CD4-positive, CD25-positive, alpha-beta regulatory T cell (primary cell): ENCODE results near the gene RADIL. TPM values are rescaled to one million over a fixed set of nuclear protein-coding genes. Genes with fewer than 3 reads are reported as not detected.

Source experiments
- ATAC-seq, 2 donors: fragments of 150-1000 bp; cut with Tn5 transposase; one replicate each; pipeline ENCODE4 v1.10.0; 2021; ENCODE audit warnings: low read depth in 2 of 2, moderate number of reproducible peaks in 2 of 2, moderate library complexity in 1 of 2
- DNase-seq, 3 donors: peaks; one replicate each; pipeline versions ENCODE4 v3.0.0 to v3.0.0-alpha.2; 2012 to 2022; ENCODE audit warnings: mixed read lengths in 1 of 3
- H3K27ac ChIP-seq: one replicate; pipeline ENCODE4 v1.7.0; 2013; ENCODE audit warnings: mild to moderate bottlenecking, low read length; ENCODE audit not compliant: insufficient read depth, poor library complexity, severe bottlenecking
- H3K27me3 ChIP-seq: one replicate; pipeline ENCODE4 v1.7.0; 2013; ENCODE audit warnings: low read length; ENCODE audit not compliant: control insufficient read depth, insufficient read depth
- H3K36me3 ChIP-seq: one replicate; pipeline ENCODE4 v1.7.0; 2013; ENCODE audit warnings: mild to moderate bottlenecking, low read length, moderate library complexity; ENCODE audit not compliant: control insufficient read depth, insufficient read depth
- H3K4me1 ChIP-seq: 2 replicates; pipeline ENCODE4 v1.7.0; 2013; ENCODE audit warnings: mild to moderate bottlenecking, low read length; ENCODE audit not compliant: insufficient read depth, control insufficient read depth, poor library complexity, severe bottlenecking
- H3K4me3 ChIP-seq: one replicate; pipeline ENCODE4 v1.7.0; 2013; ENCODE audit warnings: low read depth, mild to moderate bottlenecking, low read length, moderate library complexity
- H3K9me3 ChIP-seq, 2 experiments: 1 replicate in 1 of 2; 2 replicates in 1 of 2; pipeline ENCODE4 v1.7.0; 2013; ENCODE audit warnings: low read length in 2 of 2, mild to moderate bottlenecking in 1 of 2, moderate library complexity in 1 of 2; ENCODE audit not compliant: control insufficient read depth in 2 of 2
- H3K27ac Mint-ChIP-seq, 3 donors: one replicate each; pipeline ENCODE4 v1.8.0; 2020 to 2022; ENCODE audit warnings: mild to moderate bottlenecking in 3 of 3, mixed read lengths in 3 of 3, moderate library complexity in 2 of 3
- H3K27me3 Mint-ChIP-seq: one replicate; pipeline ENCODE4 v1.8.0; 2022; ENCODE audit warnings: mild to moderate bottlenecking, mixed read lengths
- H3K36me3 Mint-ChIP-seq: one replicate; pipeline ENCODE4 v1.8.0; 2020; ENCODE audit warnings: mixed read lengths
- H3K4me1 Mint-ChIP-seq, 4 donors: one replicate each; pipeline ENCODE4 v1.8.0; 2020 to 2022; ENCODE audit warnings: mixed read lengths in 4 of 4, mild to moderate bottlenecking in 1 of 4
- H3K4me3 Mint-ChIP-seq, 4 donors: one replicate each; pipeline ENCODE4 v1.8.0; 2020 to 2022; ENCODE audit warnings: mild to moderate bottlenecking in 4 of 4, mixed read lengths in 4 of 4, moderate library complexity in 3 of 4
- H3K9me3 Mint-ChIP-seq, 7 donors: one replicate each; pipeline ENCODE4 v1.8.0; 2020 to 2022; ENCODE audit warnings: mixed read lengths in 7 of 7, mild to moderate bottlenecking in 3 of 7, moderate library complexity in 2 of 7
- polyA plus RNA-seq, 4 donors: library from polyadenylated mRNA; unstranded; fragments of 300-500 nt; fragmentation: Illumina TruSeq; gene quantifications; one replicate each; pipeline ENCODE4 v1.2.3, GENCODE V29; 2021
- total RNA-seq: library from RNA; stranded (reverse); gene quantifications from one replicate; pipeline ENCODE4 v1.2.3, GENCODE V29; 2022

RADIL gene
- total and polyA plus RNA-seq, 5 donors from 2014 or later = not detected

DNA sequence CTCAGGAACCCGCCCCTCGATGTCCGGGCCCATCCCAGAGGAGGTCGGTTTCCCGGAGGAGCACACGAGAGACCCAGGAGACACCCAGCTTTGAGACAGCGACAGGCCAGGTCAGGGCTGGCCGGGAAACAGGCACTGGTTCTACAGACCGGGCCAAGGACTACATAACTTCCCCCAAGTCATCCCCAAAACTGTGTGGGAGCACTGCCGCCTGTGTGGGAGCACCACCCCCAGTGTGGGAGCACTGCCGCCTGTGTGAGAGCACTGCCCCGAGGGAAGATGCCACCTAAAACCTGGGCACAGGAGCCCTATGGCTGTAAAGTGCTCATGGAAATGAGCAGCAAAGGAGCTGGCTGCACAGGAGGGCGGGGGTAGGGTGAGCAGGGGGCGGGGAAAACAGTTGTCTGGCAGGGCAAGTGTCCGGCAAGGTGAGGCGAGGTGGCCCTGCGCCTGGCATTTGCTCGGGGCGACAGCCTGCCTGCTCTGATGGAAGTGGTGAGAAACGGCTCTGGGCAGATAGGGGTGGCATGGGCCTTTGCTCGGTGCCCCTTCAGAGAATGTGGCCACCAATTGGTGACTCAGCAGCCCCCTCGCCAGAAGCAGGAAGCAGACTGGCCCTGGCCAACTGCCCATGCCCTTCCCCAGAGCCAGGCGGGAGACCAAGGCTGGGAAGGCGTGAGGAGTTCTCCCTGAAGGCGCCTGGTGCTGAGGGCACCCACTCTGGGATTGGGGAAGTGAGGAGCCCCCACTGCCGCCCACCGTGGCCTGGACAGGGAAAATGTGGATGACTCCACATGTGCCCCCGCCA is 47.9 kb downstream of the RADIL start:
- Mint-ChIP-seq H3K4me1 (no peaks in the 10 kb centered on the region), H3K4me3 (no peak overlapping the region), H3K36me3 (no peaks in the 10 kb centered on the region), H3K27ac (no peak overlapping the region), H3K27me3 (no peaks in the 10 kb centered on the region), H3K9me3 (no peaks in the 10 kb centered on the region)
- no peaks in the 10 kb centered on the region for H3K9me3 ChIP-seq
- no peak overlapping the region for H3K4me3 ChIP-seq
- no peak for ATAC-seq
- no peaks in the 10 kb centered on the region for H3K36me3 ChIP-seq
- no peaks in the 10 kb centered on the region for H3K4me1 ChIP-seq
- no peak overlapping the region for H3K27ac ChIP-seq
- no peak for DNase-seq
- no peaks in the 10 kb centered on the region for H3K27me3 ChIP-seq

DNA sequence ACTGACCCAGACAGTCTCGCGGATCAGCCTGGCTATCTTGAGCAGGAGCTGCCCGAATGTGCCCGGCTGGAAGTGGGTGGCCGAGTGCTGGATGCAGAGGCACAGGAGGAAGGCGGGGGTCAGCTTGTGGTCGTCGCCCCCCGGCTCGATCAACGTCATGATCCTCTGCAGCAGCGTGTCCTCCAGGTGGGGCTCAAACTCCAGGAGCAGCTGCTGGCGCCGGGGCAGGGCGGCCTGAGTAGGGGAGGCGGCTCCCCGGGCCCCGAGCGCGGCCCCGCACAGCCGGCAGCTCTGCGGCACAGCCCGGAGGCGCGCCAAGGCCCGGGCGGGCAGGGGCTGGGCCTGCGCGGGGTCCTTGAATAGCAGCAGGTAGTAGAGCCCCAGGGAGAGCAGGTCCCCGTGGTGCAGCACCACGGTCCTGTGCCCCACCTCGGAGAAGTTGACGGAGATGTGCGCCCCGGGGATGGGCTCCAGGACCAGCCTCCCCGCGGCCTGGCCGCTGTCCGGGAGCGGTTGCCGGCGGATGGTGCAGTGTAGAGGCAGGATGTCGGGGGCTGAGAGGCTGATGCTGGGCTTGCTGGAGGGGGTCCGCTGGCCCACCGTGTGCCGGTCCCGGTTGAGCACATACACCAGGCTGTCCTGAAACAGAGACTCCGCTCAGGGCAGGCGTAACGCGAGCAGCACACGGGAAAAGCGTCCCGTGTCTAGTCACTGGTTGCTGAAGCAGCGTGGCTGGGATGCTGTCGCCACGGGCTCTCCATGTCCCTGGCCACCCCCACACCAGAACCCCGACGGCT is 48.7 kb downstream of the RADIL start:
- H3K36me3 ChIP-seq = no peaks in the 10 kb centered on the region
- H3K27ac ChIP-seq = no peak overlapping the region
- no peaks in the 10 kb centered on the region for H3K27me3 Mint-ChIP-seq
- ATAC-seq (no peak), DNase-seq (no peak)
- no peaks in the 10 kb centered on the region for H3K27me3 ChIP-seq
- no peak overlapping the region for H3K4me3 Mint-ChIP-seq
- H3K4me1 ChIP-seq = no peaks in the 10 kb centered on the region
- H3K4me3 ChIP-seq = no peak overlapping the region
- no peak overlapping the region for H3K27ac Mint-ChIP-seq
- H3K4me1 Mint-ChIP-seq = no peaks in the 10 kb centered on the region
- H3K36me3 Mint-ChIP-seq = no peaks in the 10 kb centered on the region
- H3K9me3 ChIP-seq = no peaks in the 10 kb centered on the region
- H3K9me3 Mint-ChIP-seq = no peaks in the 10 kb centered on the region

DNA sequence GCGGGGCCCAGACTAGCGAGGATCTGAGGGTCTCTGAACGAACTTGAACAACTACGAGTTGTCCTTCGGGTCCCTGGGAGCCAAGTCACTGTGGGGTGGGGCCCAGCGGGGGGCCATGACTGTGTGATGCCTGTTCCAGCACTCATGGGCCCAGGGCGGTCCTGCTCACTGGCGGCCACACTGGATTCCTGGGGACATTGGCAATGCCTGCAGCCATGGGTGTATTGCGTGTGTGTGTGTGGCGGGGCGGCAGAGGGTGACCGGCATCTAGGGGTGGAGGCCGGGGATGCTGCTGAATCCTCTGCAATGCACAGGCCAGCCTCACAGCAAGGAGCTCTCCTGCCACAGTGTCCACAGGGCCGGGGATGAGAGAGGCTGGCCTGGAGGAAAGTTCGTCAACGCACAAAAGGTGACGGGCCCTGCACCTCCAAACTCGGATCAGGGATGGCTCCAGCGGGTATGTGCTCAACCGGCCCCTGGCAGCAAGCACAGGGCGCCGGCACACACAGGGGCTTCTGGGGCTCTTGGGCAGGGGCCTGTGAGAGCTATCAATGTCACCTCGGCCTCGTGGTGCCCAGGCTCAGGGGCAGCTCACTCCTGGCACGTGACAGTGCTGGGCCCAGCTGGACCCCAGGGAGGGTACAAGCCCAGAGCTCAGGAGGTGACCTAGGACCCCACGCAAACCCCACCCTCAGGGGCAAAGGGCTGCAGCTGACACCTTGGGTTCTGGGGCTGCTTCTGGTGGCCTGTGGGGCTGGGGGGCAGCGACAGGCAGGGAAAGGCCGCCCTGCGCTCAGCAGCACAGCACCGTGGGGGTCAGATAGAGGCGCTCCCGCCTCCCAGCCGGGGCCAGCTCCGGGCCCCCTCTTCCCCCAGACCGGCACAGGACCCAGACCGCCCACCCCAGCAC is 49.6 kb downstream of the RADIL start:
- Mint-ChIP-seq H3K4me3 (no peak overlapping the region), H3K27me3 (no peaks in the 10 kb centered on the region), H3K4me1 (no peaks in the 10 kb centered on the region), H3K36me3 (no peaks in the 10 kb centered on the region), H3K9me3 (peaks cover 0 to 2% (median 0%) of the 10 kb centered on the region in 7 donors), H3K27ac (no peak overlapping the region)
- Histone ChIP-seq H3K4me1 (no peaks in the 10 kb centered on the region), H3K27me3 (no peaks in the 10 kb centered on the region), H3K27ac (no peak overlapping the region), H3K4me3 (no peak overlapping the region), H3K36me3 (no peaks in the 10 kb centered on the region), H3K9me3 (no peaks in the 10 kb centered on the region)
- DNase-seq = no peak
- no peak for ATAC-seq

DNA sequence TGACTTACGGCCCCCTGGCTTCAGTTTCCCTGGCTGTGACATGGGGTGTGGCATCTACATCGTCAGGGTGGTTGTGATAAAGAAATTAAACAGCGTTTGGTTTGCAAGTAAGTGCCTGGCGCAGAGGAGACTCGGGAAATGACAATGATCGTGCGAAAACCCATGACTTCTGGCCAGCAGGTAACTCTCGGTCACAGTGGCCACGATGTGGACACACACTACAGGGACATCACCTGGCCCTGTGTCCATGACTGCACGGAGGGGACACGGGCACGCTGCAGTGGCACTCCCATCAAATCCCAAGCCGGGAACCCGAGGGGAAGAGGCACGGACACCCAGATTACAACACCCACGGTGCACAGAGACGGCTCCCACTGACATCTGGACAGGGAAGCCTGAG is 50.3 kb downstream of the RADIL start:
- H3K4me1 Mint-ChIP-seq = no peaks in the 10 kb centered on the region
- peaks cover 0 to 2% (median 0%) of the 10 kb centered on the region in 7 donors for H3K9me3 Mint-ChIP-seq
- H3K36me3 Mint-ChIP-seq = no peaks in the 10 kb centered on the region
- no peaks in the 10 kb centered on the region for H3K27me3 Mint-ChIP-seq
- Histone ChIP-seq H3K4me1 (no peaks in the 10 kb centered on the region), H3K9me3 (no peaks in the 10 kb centered on the region), H3K36me3 (no peaks in the 10 kb centered on the region), H3K4me3 (no peak overlapping the region), H3K27me3 (no peaks in the 10 kb centered on the region), H3K27ac (no peak overlapping the region)
- H3K4me3 Mint-ChIP-seq = no peak overlapping the region
- ATAC-seq (no peak), DNase-seq (no peak)
- no peak overlapping the region for H3K27ac Mint-ChIP-seq

DNA sequence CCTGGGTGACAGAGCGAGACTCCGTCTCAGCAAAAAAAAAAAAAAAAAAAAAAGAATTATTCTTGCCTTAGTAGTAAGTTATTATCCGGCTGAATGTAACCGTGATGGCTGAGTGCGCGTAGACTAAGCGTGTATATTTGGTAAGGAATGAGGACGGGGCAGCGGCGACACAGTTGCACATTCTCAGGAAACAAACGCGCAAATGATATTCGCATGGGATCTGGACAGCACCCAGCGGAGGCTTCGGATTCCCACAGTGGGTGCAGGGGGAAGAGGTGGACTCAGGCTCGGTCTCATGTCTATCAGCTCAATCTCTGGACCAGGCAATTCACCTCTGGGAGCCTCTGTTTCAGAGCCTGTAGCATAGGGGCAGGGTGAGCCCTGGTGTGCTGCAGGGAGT is 50.8 kb downstream of the RADIL start:
- DNase-seq (no peak), ATAC-seq (no peak)
- no peak overlapping the region for H3K27ac ChIP-seq
- Mint-ChIP-seq H3K4me1 (no peaks in the 10 kb centered on the region), H3K36me3 (no peaks in the 10 kb centered on the region), H3K4me3 (no peak overlapping the region), H3K9me3 (peaks cover 0 to 2% (median 0%) of the 10 kb centered on the region in 7 donors), H3K27ac (no peak overlapping the region), H3K27me3 (no peaks in the 10 kb centered on the region)
- no peaks in the 10 kb centered on the region for H3K36me3 ChIP-seq
- no peak overlapping the region for H3K4me3 ChIP-seq
- H3K9me3 ChIP-seq = no peaks in the 10 kb centered on the region
- no peaks in the 10 kb centered on the region for H3K27me3 ChIP-seq
- H3K4me1 ChIP-seq = no peaks in the 10 kb centered on the region

DNA sequence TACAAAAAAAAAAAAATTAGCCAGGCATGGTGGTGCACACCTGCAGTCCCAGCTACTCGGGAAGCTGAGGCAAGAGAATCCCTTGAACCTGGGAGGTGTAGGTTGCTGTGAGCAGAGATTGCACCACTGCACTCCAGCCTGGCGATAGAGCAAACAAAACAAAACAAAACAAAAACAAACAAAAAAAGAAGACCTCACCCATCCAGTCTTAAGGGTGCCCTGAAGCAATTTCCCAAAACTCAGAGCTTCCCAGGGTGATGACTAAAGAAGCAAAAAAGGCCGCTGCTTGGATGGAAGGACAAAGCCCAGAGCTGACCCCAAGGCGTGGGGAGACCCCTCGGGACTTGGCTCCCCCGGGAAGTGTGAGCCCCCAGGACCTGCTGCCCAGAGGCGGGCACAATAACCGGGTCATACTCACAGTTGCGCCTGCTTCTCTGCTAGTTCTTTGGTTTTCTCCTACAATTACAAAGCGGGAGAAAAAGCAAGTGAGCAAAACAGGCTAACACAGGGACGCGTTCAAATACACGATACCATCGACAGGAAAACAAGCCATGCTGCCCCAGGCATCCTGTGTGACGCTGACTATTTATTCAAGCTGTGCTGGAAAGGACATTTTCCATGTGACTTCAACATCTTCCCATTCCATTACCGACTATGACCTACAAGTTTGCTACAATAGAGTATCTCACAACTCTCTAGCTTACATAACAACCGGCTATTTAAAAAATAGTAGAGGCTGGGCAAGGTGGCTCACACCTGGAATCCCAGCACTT is 51.6 kb downstream of the RADIL start:
- ATAC-seq = no peak
- DNase-seq = no peak
- H3K27me3 ChIP-seq = no peaks in the 10 kb centered on the region
- peaks cover 1% of the 10 kb centered on the region for H3K27me3 Mint-ChIP-seq
- H3K27ac Mint-ChIP-seq = no peak overlapping the region
- H3K4me3 Mint-ChIP-seq = no peak overlapping the region
- peaks cover 0 to 2% (median 0%) of the 10 kb centered on the region in 7 donors for H3K9me3 Mint-ChIP-seq
- no peaks in the 10 kb centered on the region for H3K36me3 ChIP-seq
- H3K27ac ChIP-seq = no peak overlapping the region
- H3K4me3 ChIP-seq = no peak overlapping the region
- no peaks in the 10 kb centered on the region for H3K4me1 Mint-ChIP-seq
- no peaks in the 10 kb centered on the region for H3K36me3 Mint-ChIP-seq
- no peaks in the 10 kb centered on the region for H3K4me1 ChIP-seq
- no peaks in the 10 kb centered on the region for H3K9me3 ChIP-seq

DNA sequence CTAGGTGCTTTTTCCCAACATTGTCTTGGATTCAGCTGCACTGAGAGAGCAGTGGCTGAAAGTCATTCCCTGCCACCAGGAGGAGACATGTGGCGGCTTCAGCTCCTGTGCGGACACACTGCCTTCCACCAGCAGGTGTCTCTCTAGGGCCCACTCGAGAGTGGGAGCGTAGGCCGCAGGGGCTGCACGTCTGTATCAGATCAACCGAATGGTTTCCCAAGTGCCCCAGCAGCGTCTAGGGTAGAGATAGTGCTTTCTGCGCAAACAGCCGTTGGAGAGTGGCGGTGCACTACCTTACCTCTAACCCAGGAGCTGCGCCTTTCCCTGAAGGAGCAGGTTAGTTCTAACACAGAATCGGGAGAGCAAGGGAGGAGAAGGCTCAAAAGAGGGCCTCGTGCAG is 53.3 kb downstream of the RADIL start:
- Mint-ChIP-seq H3K9me3 (peaks cover 0 to 2% (median 0%) of the 10 kb centered on the region in 7 donors), H3K4me1 (no peaks in the 10 kb centered on the region), H3K4me3 (no peak overlapping the region), H3K27ac (peak overlapping the region in 1 of 3 donors; percentile 44), H3K27me3 (peaks cover 6% of the 10 kb centered on the region), H3K36me3 (no peaks in the 10 kb centered on the region)
- no peaks in the 10 kb centered on the region for H3K36me3 ChIP-seq
- H3K4me3 ChIP-seq = no peak overlapping the region
- no peaks in the 10 kb centered on the region for H3K27me3 ChIP-seq
- no peak overlapping the region for H3K27ac ChIP-seq
- ATAC-seq (peak; percentile 37 to 62), DNase-seq (peak in 2 of 3 donors; percentile 36 to 54)
- H3K9me3 ChIP-seq = no peaks in the 10 kb centered on the region
- H3K4me1 ChIP-seq = no peaks in the 10 kb centered on the region
